H9 (cell line): ENCODE data around the gene TMEM245. TPM values are rescaled to one million over a fixed set of nuclear protein-coding genes. Genes with fewer than 3 reads are reported as not detected.

Source experiments
- DNase-seq: peaks from one replicate; pipeline ENCODE4 v3.0.0-alpha.2; 2017
- H2AFZ ChIP-seq: one replicate; pipeline ENCODE4 v1.6.1; 2013; ENCODE audit warnings: mild to moderate bottlenecking, low read length, control low read depth, moderate library complexity
- H2AK5ac ChIP-seq: 2 replicates; pipeline ENCODE4 v1.6.1; 2013; ENCODE audit warnings: low read length, control low read depth, mixed read lengths; ENCODE audit not compliant: insufficient read length
- H2BK120ac ChIP-seq: one replicate; pipeline ENCODE4 v1.6.1; 2013; ENCODE audit warnings: low read depth, mild to moderate bottlenecking, low read length, control low read depth, inconsistent platforms; ENCODE audit not compliant: poor library complexity, severe bottlenecking
- H2BK12ac ChIP-seq: 2 replicates; pipeline ENCODE4 v1.6.1; 2013; ENCODE audit warnings: low read length, control low read depth, mixed read lengths, low read depth; ENCODE audit not compliant: insufficient read length
- H2BK15ac ChIP-seq: 2 replicates; pipeline ENCODE4 v1.6.1; 2013; ENCODE audit warnings: low read depth, low read length, control low read depth
- H2BK20ac ChIP-seq: one replicate; pipeline ENCODE4 v1.6.1; 2013; ENCODE audit warnings: low read depth, mild to moderate bottlenecking, low read length, control low read depth, inconsistent platforms; ENCODE audit not compliant: poor library complexity, severe bottlenecking
- H2BK5ac ChIP-seq: 2 replicates; pipeline ENCODE4 v1.6.1; 2013; ENCODE audit warnings: low read length, control low read depth, mixed read lengths; ENCODE audit not compliant: insufficient read length
- H3K14ac ChIP-seq: 2 replicates; pipeline ENCODE4 v1.6.1; 2013; ENCODE audit warnings: low read length, control low read depth; ENCODE audit not compliant: insufficient read depth
- H3K18ac ChIP-seq: 2 replicates; pipeline ENCODE4 v1.6.1; 2013; ENCODE audit warnings: low read depth, mild to moderate bottlenecking, mixed read lengths, low read length, control low read depth; ENCODE audit not compliant: insufficient read length
- H3K23ac ChIP-seq: 2 replicates; pipeline ENCODE4 v1.6.1; 2013; ENCODE audit warnings: low read length, control low read depth, mixed read lengths, low read depth; ENCODE audit not compliant: insufficient read length
- H3K23me2 ChIP-seq: 2 replicates; pipeline ENCODE4 v1.6.1; 2013; ENCODE audit warnings: low read depth, mild to moderate bottlenecking, mixed read lengths, low read length, control low read depth; ENCODE audit not compliant: insufficient read length, poor library complexity, severe bottlenecking
- H3K27ac ChIP-seq: 2 replicates; pipeline ENCODE4 v1.5.1; 2013; ENCODE audit warnings: low read length, control low read depth, mixed read lengths, low read depth; ENCODE audit not compliant: insufficient read length
- H3K27me3 ChIP-seq: 2 replicates; pipeline ENCODE4 v1.6.1; 2013; ENCODE audit warnings: low read length, control low read depth, inconsistent platforms; ENCODE audit not compliant: insufficient read depth
- H3K4ac ChIP-seq: 2 replicates; pipeline ENCODE4 v1.6.1; 2013; ENCODE audit warnings: low read depth, mild to moderate bottlenecking, control low read depth, inconsistent platforms, low read length, moderate library complexity
- H3K4me1 ChIP-seq: 2 replicates; pipeline ENCODE4 v1.6.1; 2013; ENCODE audit warnings: low read length, control low read depth, inconsistent platforms; ENCODE audit not compliant: insufficient read depth
- H3K4me2 ChIP-seq: 2 replicates; pipeline ENCODE4 v1.6.1; 2013; ENCODE audit warnings: low read length, control low read depth, mixed read lengths; ENCODE audit not compliant: insufficient read length, insufficient read depth
- H3K56ac ChIP-seq: 2 replicates; pipeline ENCODE4 v1.6.1; 2013; ENCODE audit warnings: low read depth, mild to moderate bottlenecking, mixed read lengths, low read length, control low read depth; ENCODE audit not compliant: insufficient read length
- H3K79me1 ChIP-seq: 2 replicates; pipeline ENCODE4 v1.6.1; 2013; ENCODE audit warnings: low read depth, mild to moderate bottlenecking, moderate library complexity, low read length, control low read depth, inconsistent platforms; ENCODE audit not compliant: insufficient read depth, poor library complexity, severe bottlenecking
- H3K79me2 ChIP-seq: 2 replicates; pipeline ENCODE4 v1.6.1; 2013; ENCODE audit warnings: low read length, control low read depth, inconsistent platforms; ENCODE audit not compliant: insufficient read depth
- H3K9ac ChIP-seq: 2 replicates; pipeline ENCODE4 v1.6.1; 2013; ENCODE audit warnings: low read length, control low read depth, mixed read lengths; ENCODE audit not compliant: insufficient read length; ENCODE audit errors: extremely low read depth
- H3K9me3 ChIP-seq: one replicate; pipeline ENCODE4 v1.6.1; 2013; ENCODE audit warnings: low read depth, low read length, inconsistent platforms; ENCODE audit not compliant: control insufficient read depth
- H3T11ph ChIP-seq: one replicate; pipeline ENCODE4 v1.6.1; 2013; ENCODE audit warnings: mild to moderate bottlenecking, low read length, control low read depth, inconsistent platforms
- H4K20me1 ChIP-seq: one replicate; pipeline ENCODE4 v1.6.1; 2013; ENCODE audit not compliant: control insufficient read depth, insufficient read length, insufficient read depth
- H4K5ac ChIP-seq: 2 replicates; pipeline ENCODE4 v1.6.1; 2013; ENCODE audit warnings: low read depth, mild to moderate bottlenecking, mixed read lengths, low read length, control low read depth; ENCODE audit not compliant: insufficient read length
- H4K8ac ChIP-seq: replicated peaks from 2 replicates; pipeline ENCODE4 v1.6.1; 2013; ENCODE audit warnings: low read length, control low read depth, mixed read lengths, low read depth; ENCODE audit not compliant: insufficient read length
- H4K91ac ChIP-seq: 2 replicates; pipeline ENCODE4 v1.6.1; 2013; ENCODE audit warnings: low read depth, mild to moderate bottlenecking, moderate library complexity, mixed read lengths, low read length, control low read depth; ENCODE audit not compliant: insufficient read length
- H3K27ac Mint-ChIP-seq, 3 experiments: 2 replicates in 2 of 3; 3 replicates in 1 of 3; pipeline ENCODE4 v1.8.0; 2020 to 2021; ENCODE audit warnings: mixed read lengths in 3 of 3, mild to moderate bottlenecking in 1 of 3, moderate library complexity in 1 of 3
- H3K27me3 Mint-ChIP-seq: 2 replicates; pipeline ENCODE4 v1.8.0; 2021; ENCODE audit warnings: low read depth, mild to moderate bottlenecking, moderate library complexity, mixed read lengths
- H3K36me3 Mint-ChIP-seq, 3 experiments: 2 replicates in 2 of 3; 3 replicates in 1 of 3; pipeline ENCODE4 v1.8.0; 2020 to 2021; ENCODE audit warnings: low read depth in 3 of 3, mixed read lengths in 3 of 3; ENCODE audit not compliant: insufficient read depth in 1 of 3
- H3K4me1 Mint-ChIP-seq, 2 experiments: 2 replicates each; pipeline ENCODE4 v1.8.0; 2020; ENCODE audit warnings: mixed read lengths in 2 of 2
- H3K4me3 Mint-ChIP-seq, 2 experiments: 2 replicates in 1 of 2; 3 replicates in 1 of 2; pipeline ENCODE4 v1.8.0; 2020 to 2021; ENCODE audit warnings: mild to moderate bottlenecking in 2 of 2, mixed read lengths in 2 of 2, moderate library complexity in 1 of 2
- H3K9me3 Mint-ChIP-seq, 2 experiments: 2 replicates in 1 of 2; 3 replicates in 1 of 2; pipeline ENCODE4 v1.8.0; 2020; ENCODE audit warnings: mild to moderate bottlenecking in 2 of 2, mixed read lengths in 2 of 2, moderate library complexity in 1 of 2
- WGBS: extraction: QIAGEN DNeasy Blood & Tissue Kit; methylation state at CpG from one replicate; pipeline ENCODE4 v1.1.7; 2013; ENCODE audit warnings: missing lambda C conversion rate, low lambda C conversion rate, mixed read lengths; ENCODE audit not compliant: insufficient read length; ENCODE audit errors: extremely low coverage; 5-methylcytosine and 5-hydroxymethylcytosine counted together
- total RNA-seq: library from RNA; stranded (reverse); gene quantifications from 2 replicates; pipeline ENCODE4 v1.2.1, GENCODE V29; 2021
- TF ChIP-seq, protein P1 (sequence below): fragments of 200-600 bp; sonication (generic); conservative IDR thresholded peaks from 3 replicates; pipeline ENCODE4 v1.8.0; 2021; ENCODE audit warnings: antibody characterized with exemption, mild to moderate bottlenecking

TMEM245 gene
- total RNA-seq, 1 experiment from 2014 or later, result 37.9 TPM

DNA sequence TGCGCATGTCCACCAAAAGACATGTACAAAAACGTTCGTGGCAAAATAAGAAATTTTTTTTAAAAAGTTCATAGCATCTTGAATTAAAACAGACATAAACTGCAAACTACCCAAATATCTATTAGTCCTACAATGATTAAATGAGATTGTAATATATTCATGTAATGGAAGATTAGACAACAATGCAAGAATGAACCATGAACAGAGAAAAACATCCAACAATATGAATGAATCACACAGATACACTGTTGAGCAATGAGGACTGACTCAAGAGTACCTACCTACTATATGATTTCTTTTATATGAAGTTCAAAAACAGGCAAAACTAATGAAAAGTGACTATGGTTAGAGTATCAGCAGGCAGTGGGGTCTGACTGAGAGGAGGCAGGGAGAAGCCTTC is 88.5 kb downstream of the TMEM245 start:
- Histone ChIP-seq H3K23ac (no peak overlapping the region), H4K5ac (no peak overlapping the region), H3K9me3 (no peaks in the 10 kb centered on the region), H3K79me2 (no peaks in the 10 kb centered on the region), H4K8ac (no peak overlapping the region), H2BK5ac (no peak overlapping the region), H3K4me1 (no peaks in the 10 kb centered on the region), H4K91ac (no peak overlapping the region), H2AK5ac (no peak overlapping the region), H3T11ph (no peak overlapping the region), H3K14ac (no peak overlapping the region), H2BK15ac (no peak overlapping the region), H3K23me2 (no peaks in the 10 kb centered on the region), H3K79me1 (no peaks in the 10 kb centered on the region), H3K18ac (no peak overlapping the region), H2BK12ac (no peak overlapping the region), H2AFZ (no peak overlapping the region), H4K20me1 (no peaks in the 10 kb centered on the region), H3K56ac (no peak overlapping the region), H3K4me2 (no peak overlapping the region), H2BK20ac (no peak overlapping the region), H3K27me3 (no peaks in the 10 kb centered on the region), H3K27ac (no peak overlapping the region), H3K9ac (no peak overlapping the region), H3K4ac (no peak overlapping the region), H2BK120ac (no peak overlapping the region)
- no peak for DNase-seq
- TF ChIP-seq, protein P1, sequence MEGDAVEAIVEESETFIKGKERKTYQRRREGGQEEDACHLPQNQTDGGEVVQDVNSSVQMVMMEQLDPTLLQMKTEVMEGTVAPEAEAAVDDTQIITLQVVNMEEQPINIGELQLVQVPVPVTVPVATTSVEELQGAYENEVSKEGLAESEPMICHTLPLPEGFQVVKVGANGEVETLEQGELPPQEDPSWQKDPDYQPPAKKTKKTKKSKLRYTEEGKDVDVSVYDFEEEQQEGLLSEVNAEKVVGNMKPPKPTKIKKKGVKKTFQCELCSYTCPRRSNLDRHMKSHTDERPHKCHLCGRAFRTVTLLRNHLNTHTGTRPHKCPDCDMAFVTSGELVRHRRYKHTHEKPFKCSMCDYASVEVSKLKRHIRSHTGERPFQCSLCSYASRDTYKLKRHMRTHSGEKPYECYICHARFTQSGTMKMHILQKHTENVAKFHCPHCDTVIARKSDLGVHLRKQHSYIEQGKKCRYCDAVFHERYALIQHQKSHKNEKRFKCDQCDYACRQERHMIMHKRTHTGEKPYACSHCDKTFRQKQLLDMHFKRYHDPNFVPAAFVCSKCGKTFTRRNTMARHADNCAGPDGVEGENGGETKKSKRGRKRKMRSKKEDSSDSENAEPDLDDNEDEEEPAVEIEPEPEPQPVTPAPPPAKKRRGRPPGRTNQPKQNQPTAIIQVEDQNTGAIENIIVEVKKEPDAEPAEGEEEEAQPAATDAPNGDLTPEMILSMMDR, result no peak
- peaks cover 15 to 38% (median 35%) of the 10 kb centered on the region in 3 experiments; a peak in 6 of 7 replicates for H3K36me3 Mint-ChIP-seq
- no peak overlapping the region for H3K27ac Mint-ChIP-seq
- H3K4me1 Mint-ChIP-seq, result peaks cover 0 to 3% of the 10 kb centered on the region in 2 experiments; a peak in 2 of 4 replicates
- no CpG with 5 or more reads among the region's 3 CpGs for WGBS
- no peaks in the 10 kb centered on the region for H3K27me3 Mint-ChIP-seq
- no peak overlapping the region for H3K4me3 Mint-ChIP-seq
- no peaks in the 10 kb centered on the region for H3K9me3 Mint-ChIP-seq
